ENCODE results near the gene TIMP3.

The TIMP3 gene

GRCh38 chr22:32830957-32831356, 29.5 kb downstream of the TIMP3 start:
- DNase-seq: no peak

DNA sequence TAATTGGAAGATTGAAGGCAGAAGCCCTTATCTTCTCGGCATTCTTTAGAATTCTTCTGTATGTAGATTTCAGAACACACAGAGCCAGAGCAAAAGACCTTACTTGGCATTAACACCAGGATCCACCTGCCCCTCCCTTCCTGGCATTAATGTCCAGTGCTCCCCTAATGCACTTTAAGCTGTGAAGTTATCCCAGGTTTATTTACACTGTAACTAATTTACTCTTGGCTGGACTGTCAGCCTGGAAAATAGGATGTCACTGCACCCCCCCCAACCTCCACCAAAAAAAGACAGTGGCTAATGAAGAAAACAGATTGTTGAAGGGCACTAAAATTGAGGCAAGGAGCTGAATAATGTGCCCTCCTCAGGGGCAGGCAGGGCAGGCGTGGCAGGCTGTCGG, 30.1 kb downstream of the TIMP3 start:
- DNase-seq: no peak

DNA sequence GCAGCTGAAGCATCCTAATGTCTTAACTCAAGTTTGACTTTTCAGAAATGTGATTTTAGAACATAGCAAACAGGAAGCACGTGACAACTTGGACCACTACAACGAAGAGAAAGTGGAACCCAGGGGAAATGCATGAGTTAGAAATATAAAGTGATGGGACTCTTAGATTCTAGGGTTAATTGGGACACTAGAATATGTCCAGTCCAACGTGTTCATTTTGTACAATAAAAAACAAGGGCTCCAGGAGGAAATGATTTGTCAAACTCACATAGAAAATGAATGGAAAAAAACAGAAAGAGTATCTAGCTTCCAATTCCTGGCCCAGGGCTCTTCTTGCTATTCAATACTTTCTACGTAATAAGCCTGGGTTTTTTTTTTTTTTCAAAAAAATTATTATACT, 30.7 kb downstream of the TIMP3 start:
- no peak for DNase-seq

DNA sequence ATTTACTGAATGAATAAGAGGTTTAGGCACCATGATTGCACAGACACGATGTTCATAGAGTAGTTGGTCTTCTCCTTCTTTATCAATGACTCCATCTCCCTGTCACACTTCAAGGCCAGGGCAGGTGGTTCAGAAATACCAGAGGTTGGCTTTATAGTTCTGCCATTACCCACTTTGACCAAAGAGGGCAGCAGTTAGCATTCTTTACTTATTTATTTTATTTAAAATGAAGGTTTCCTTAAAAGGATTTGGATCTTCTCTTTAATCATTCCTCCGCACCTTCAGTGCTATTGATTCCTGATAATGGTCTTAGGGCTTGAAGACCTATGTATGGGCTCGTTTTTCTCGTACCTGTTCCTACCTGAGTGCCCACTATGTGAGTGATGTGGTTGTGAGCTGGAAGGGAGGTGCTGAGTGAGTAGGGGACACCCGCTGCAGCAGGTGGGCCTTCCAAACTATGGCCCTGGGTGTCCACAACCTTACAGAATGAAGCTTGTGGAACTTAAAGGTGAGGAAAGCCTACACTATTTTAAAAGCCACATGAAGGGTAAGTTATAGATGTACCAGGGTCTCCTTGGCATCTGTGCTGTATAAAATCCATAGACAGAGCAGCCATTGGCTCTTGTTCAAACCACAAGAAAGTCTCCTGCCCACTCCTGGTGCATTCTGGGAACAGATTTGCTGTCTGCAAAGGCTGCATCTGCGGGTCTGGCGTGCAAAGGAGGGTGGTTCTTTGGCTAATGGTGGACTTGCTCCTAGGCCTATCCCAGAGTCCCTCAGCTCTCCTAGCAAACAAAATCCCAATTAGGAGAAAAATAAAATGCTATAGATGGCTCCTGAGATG, 35.0 kb downstream of the TIMP3 start:
- peak; percentile 27 for DNase-seq

GRCh38 chr22:32837142-32837541, 35.6 kb downstream of the TIMP3 start:
- DNase-seq: no peak

DNA sequence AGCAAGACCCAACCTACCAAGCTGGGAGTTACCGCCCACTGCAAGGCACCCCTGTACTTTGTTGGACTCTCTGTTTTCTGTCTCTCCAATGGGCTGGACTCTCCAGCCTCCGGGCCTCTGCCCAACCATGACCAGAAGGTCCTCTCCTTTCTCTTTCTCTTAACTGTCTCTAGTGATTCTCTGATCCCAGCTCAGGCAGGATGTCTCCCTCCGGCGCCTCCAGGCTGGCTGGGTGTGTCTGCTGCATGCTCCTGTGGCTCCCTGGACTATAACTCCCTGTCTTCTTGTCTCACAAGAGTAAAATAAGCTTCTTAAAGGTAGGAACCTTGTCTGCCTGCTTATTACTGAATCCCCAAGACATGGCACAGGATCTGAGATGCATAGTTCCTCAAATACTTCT, 36.3 kb downstream of the TIMP3 start:
- no peak for DNase-seq

DNA sequence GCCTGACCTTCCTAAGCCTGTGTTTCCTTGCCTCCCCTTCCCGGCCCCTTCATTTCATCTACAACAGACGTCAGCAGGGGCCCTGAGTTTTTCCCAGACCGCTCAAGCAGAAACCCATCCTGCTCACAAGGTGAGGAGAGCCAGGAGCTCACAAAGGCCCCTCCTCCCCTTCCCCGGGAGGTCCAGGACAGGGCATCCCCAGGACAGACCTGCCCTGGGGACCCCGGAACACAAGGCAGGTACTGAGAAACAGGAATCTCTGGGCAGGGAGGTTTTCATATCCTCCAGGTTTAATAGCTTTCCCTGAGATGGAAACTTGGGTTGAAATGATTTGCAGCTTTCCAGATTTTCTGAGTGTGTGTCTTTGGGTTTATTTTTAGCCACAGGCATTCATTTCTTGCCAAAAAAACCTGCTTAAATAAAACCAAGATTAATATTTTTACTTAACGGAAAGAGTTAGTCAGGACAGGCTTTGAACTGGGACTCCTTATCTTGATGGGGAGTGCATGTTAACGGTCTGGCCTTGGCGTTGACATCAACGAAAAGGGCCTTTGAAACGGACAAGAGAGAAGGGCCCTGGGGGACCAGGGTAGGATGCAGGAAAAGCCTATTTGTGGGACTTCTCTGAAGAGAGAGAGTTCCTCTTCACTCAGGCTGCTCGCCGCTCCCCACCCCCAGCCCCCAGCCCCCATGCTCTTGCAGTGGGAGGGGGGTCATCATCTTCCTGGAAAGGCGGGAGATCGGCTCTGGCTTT, 38.5 kb downstream of the TIMP3 start:
- DNase-seq: no peak

GRCh38 chr22:32841175-32841574, 39.7 kb downstream of the TIMP3 start:
- DNase-seq: no peak

GRCh38 chr22:32842486-32842885, 41.0 kb downstream of the TIMP3 start:
- no peak for DNase-seq

DNA sequence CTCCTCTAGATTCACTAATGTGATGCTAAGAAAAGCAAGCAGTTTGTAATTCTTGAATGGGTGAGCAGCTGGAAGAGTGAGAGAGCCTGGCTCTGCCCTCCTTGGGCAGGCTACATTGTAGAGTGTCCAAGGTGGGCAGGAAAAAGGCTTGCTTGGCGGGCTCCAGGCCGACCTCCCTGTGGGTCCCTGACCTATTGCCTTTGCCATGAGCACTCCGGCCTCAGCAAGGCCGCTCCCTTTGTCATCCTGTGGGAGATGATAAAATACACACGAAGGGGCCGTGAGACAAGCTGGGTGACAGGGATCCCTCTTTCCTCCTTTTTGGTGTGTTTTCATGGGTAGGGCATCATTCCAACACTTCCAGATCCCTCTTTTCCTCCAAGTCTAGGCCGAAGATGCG, 41.8 kb downstream of the TIMP3 start:
- no peak for DNase-seq

- DNase-seq: no peak
Observed at GRCh38 chr22:32844251-32844650, 42.7 kb downstream of the TIMP3 start.

DNA sequence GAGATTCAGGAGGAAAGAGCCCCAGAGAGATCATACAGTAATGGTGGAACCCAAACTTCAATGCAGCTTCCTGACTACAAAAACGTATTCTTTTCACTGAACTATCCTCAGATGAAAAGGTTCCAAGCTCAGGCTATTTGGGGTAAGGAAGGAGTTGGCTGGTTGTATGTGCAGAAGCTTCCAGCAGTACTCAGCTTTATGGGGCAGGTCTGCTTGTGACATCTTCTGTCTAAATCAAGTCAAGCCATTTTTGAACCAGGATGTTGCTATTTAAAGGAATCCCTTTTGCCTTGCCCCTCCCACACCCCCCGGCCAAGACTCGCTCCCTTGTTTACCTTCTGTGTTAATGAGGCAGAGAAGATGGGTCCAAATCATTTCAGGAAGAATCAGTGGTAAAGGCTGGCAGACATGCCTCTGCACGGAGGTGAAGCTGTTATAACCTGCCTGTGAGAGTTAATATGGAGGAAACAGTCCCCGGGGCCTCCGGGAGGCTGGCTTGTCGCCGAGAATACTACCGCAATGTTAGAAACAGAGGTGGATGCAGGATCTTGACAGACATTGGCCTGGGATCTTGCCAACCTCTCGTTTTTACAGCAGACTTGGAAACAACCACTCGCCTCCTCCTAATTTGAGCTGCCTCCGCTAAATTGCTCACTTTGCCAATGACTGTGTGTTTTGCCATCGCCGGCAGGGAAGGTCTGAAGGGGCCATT, 45.4 kb downstream of the TIMP3 start:
- DNase-seq: no peak

DNA sequence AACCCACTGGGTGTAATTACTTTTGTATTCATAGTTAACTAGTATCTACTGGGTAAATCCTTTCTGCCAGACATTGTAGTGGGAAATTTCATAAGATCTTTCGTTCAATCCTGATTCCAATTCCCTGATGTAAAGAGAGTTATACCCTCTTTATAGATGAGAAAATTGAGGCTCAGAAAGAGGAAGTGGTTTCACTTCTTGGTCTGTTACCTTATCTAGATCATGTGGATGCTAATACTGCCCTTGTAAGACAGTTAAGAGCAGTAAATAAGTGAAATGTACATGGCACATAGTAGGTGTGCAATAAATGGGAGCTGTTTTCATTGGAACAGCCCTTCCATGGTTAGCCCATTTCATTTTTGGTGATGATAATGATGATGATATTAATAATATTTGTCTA, 46.7 kb downstream of the TIMP3 start:
- DNase-seq: no peak

DNA sequence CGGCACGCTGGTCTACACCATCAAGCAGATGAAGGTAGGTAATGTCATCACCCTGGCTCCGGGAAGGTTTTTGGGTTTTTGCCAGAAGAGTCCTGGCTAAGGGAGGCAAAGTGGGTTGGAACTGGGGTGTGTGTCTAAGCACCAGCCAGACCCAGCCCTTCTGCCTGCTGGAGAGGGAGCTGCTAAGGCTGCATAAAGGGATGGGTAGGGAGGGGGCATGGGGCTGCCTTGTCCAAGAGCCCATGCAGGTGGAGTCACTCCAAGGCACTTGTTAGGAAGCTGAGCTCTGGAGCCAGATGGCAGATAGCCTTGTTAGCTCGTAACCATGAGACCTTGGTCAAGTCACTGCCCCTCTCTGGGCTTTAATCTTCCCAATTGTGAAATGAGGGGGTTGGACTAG, 48.0 kb downstream of the TIMP3 start:
- DNase-seq: no peak

DNA sequence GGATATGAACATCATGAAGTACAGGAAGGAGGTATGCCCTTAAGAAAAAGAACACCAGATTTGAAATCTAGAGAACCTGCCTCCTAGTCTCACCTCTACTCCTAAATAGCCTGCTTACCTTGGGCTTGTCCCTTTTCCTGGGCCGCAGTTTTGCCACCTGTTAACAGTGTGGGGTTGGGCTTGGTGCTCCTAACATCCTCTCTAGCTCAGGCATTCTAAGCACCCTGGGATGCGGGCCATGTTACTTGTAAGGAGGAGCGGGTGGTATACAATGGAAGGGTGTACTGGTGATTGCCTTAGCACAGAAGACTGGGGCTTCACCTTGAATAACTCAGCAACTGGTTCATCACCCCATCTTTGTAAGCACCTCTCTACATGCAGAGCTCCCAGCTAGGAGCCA, 48.7 kb downstream of the TIMP3 start:
- no peak for DNase-seq

DNA sequence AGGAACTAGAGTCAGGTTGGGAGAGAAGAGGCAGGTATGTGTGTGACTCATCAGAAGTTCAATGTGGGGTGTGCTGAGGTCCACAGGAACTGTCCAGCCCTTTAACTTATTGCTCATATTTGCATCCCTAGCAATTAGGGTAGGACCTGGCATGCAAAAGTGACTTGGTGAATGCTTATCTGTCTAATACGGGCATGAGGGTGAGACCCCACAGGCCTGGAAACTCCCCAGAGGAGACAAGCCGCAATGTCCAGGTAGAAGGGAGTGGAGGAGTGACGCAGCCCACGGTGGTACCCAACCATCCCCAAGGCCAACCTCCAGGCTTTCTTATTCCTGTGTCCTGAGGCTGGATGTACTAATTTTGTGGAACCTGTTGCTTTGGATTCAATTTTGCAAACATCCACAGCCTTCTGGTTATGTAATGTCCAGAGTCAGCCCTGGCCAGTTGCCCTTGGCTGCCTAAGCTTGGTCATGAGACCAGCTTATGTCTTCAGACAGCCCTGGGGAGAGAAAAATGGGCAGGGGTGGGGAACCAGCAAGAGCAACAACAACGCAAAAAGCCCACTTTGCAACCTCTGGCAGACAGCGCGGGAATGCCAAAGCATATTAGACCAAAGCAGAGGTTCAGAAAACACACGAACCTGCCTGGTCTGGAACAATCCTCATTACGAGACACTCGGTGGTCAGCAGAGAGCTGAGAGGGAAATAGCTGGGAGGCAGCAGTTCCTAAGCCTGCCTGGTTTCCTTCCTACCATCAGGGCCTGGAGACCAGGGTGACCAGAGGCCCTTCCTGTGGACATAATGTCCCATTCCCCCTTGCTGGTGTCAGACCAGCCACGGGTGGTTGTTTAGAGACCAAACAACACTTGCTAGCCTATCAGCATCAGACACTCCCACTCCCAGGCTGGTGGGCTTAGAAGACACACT, 49.3 kb downstream of the TIMP3 start:
- DNase-seq: no peak

DNA sequence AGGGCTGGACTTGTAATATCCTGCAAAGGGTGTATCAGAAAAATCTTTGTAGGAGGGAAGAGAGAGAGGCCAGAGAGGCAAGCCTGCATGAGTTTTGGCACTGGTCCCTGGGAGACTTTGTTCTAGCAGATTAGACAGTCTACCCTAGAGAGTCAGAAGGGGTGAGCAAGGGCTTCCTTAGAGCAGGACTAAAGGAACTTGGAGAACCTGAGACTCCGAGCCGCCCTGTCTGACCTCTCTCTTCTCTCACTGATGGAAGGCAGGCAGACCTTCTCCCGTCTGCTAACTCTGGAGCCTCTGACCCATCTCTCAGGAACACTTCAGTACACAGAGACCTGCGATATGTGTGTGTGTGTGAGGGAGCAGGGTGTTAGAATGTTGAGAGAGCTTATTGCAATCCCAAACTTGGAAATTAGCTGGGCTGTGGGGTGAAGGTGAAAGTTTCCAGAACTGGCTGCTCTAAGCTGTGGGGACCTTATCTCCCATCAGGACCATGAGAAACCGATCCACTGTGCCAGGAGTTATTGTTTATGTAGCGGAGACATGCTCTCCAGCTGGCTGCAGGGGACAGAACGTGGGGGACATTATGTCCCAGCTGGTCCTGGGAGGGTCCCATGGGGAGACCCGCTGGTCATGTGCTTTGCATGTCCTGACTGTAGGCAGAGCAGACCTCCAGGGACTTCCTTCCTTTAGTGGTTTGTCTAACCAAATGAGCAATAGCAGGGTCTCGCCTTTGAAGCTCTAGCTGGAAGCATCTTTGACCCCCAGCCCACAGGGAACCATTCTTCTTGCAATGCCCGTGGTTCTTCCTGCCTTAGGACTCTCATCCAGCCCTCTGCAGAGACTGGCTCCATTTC, 51.1 kb downstream of the TIMP3 start:
- no peak for DNase-seq

- no peak for DNase-seq
Observed at GRCh38 chr22:32853662-32854061, 52.2 kb downstream of the TIMP3 start.

GRCh38 chr22:32854351-32854804, 52.9 kb downstream of the TIMP3 start:
- DNase-seq: no peak

GRCh38 chr22:32855045-32855756, 53.7 kb downstream of the TIMP3 start:
- no peak for DNase-seq

All from activated CD4-positive, alpha-beta T cell treated with anti-CD3 and anti-CD28 coated beads, Interleukin-2, Interleukin-6, amounts not matched to agents 100 ng/mL and 50 ng/mL, durations not matched to agents 16 hours and 8 hours (primary cell).